MM.1S (cell line): ENCODE data around the gene ALDH1B1.

Experiments used
- DNase-seq: peaks from one replicate; pipeline ENCODE4 v3.0.0-alpha.2; 2015
- H2AFZ ChIP-seq: fragments of 300-600 bp; sonication (generic); 2 replicates; pipeline ENCODE4 v1.6.0; 2016; ENCODE audit warnings: antibody characterized with exemption, low read length
- H3F3A ChIP-seq: fragments of 300-600 bp; sonication (generic); 2 replicates; pipeline ENCODE4 v1.6.1; 2016; ENCODE audit warnings: mild to moderate bottlenecking, antibody characterized with exemption, low read length, moderate library complexity, mixed read lengths; ENCODE audit not compliant: insufficient read depth
- H3K27ac ChIP-seq: fragments of 300-600 bp; sonication (generic); 2 replicates; pipeline ENCODE4 v1.5.1; 2016; ENCODE audit warnings: mild to moderate bottlenecking, low read length
- H3K27me3 ChIP-seq: fragments of 300-600 bp; sonication (generic); replicated peaks from 2 replicates; pipeline ENCODE4 v1.6.0; 2016; ENCODE audit warnings: low read length; ENCODE audit not compliant: insufficient read depth
- H3K36me3 ChIP-seq: fragments of 300-600 bp; sonication (generic); replicated peaks from 2 replicates; pipeline ENCODE4 v1.6.1; 2016; ENCODE audit warnings: mild to moderate bottlenecking, low read length, mixed read lengths; ENCODE audit not compliant: insufficient read depth
- H3K4me1 ChIP-seq: fragments of 300-600 bp; sonication (generic); 2 replicates; pipeline ENCODE4 v1.6.1; 2016; ENCODE audit warnings: low read length, mixed read lengths
- H3K4me2 ChIP-seq: fragments of 300-600 bp; sonication (generic); 2 replicates; pipeline ENCODE4 v1.6.0; 2016; ENCODE audit warnings: low read depth, low read length
- H3K4me3 ChIP-seq: fragments of 300-600 bp; sonication (generic); 2 replicates; pipeline ENCODE4 v1.5.1; 2016; ENCODE audit warnings: low read length, mixed read lengths
- H3K79me2 ChIP-seq: fragments of 300-600 bp; sonication (generic); 2 replicates; pipeline ENCODE4 v1.6.1; 2016; ENCODE audit warnings: mixed run types, low read length, mixed read lengths
- H3K9ac ChIP-seq: fragments of 300-600 bp; sonication (generic); 2 replicates; pipeline ENCODE4 v1.6.1; 2016; ENCODE audit warnings: low read length, mixed read lengths
- H3K9me2 ChIP-seq: fragments of 300-600 bp; sonication (generic); replicated peaks from 2 replicates; pipeline ENCODE4 v1.6.1; 2016; ENCODE audit warnings: mild to moderate bottlenecking, low read length, mixed read lengths; ENCODE audit not compliant: insufficient read depth
- H3K9me3 ChIP-seq: fragments of 300-600 bp; sonication (generic); replicated peaks from 2 replicates; pipeline ENCODE4 v1.6.1; 2016; ENCODE audit warnings: mild to moderate bottlenecking, low read length, mixed read lengths; ENCODE audit not compliant: insufficient read depth
- H4K20me1 ChIP-seq: fragments of 300-600 bp; sonication (generic); 2 replicates; pipeline ENCODE4 v1.6.1; 2016; ENCODE audit warnings: mild to moderate bottlenecking, low read length, moderate library complexity, mixed read lengths; ENCODE audit not compliant: insufficient read depth
- CTCF ChIP-seq: fragments of 300-600 bp; sonication (generic); IDR thresholded peaks from 2 replicates; pipeline ENCODE4 v1.5.1; 2016; ENCODE audit warnings: antibody characterized with exemption, low read length, mixed read lengths
- EZH2 ChIP-seq: fragments of 300-600 bp; sonication (generic); optimal IDR thresholded peaks from 2 replicates; pipeline ENCODE3; 2017; ENCODE audit warnings: low read depth, mild to moderate bottlenecking, antibody characterized with exemption, low read length, mixed read lengths
- EZH2phosphoT487 ChIP-seq: fragments of 300-600 bp; sonication (generic); IDR thresholded peaks from 2 replicates; pipeline ENCODE4 v1.6.1; 2018; ENCODE audit warnings: antibody characterized with exemption, low read length

Gene ALDH1B1

GRCh38 chr9:38372762-38373619 is 19.5 kb upstream of the ALDH1B1 start:
- no peak for TF ChIP-seq CTCF
- no peak for TF ChIP-seq EZH2
- TF ChIP-seq EZH2phosphoT487 = no peak
- no peaks in the 10 kb centered on the region for H3K27me3 ChIP-seq
- no peaks in the 10 kb centered on the region for H3K79me2 ChIP-seq
- no peaks in the 10 kb centered on the region for H3K36me3 ChIP-seq
- H2AFZ ChIP-seq = no peak overlapping the region
- H3K4me1 ChIP-seq = no peaks in the 10 kb centered on the region
- no peak overlapping the region for H3K4me2 ChIP-seq
- no peaks in the 10 kb centered on the region for H3K9me2 ChIP-seq
- no peak overlapping the region for H3K27ac ChIP-seq
- H4K20me1 ChIP-seq = no peaks in the 10 kb centered on the region
- H3K9ac ChIP-seq = no peak overlapping the region
- H3K4me3 ChIP-seq = no peak overlapping the region
- no peaks in the 10 kb centered on the region for H3K9me3 ChIP-seq
- DNase-seq = no peak
- no peaks in the 10 kb centered on the region for H3F3A ChIP-seq

GRCh38 chr9:38373679-38374078 is 18.8 kb upstream of the ALDH1B1 start:
- Histone ChIP-seq H3K36me3 (no peaks in the 10 kb centered on the region), H3K4me2 (0 out of 2 replicates have a peak overlapping the region, but pooled peaks have one; percentile 7), H3K79me2 (no peaks in the 10 kb centered on the region)

GRCh38 chr9:38374847-38375571 is 17.5 kb upstream of the ALDH1B1 start:
- H3F3A ChIP-seq = no peaks in the 10 kb centered on the region
- TF ChIP-seq EZH2 = no peak
- no peak for TF ChIP-seq EZH2phosphoT487
- TF ChIP-seq CTCF = no peak
- H3K4me2 ChIP-seq = no peak overlapping the region
- H3K27me3 ChIP-seq = no peaks in the 10 kb centered on the region
- no peak overlapping the region for H3K9ac ChIP-seq
- H3K27ac ChIP-seq = no peak overlapping the region
- no peak overlapping the region for H2AFZ ChIP-seq
- no peak for DNase-seq
- no peaks in the 10 kb centered on the region for H3K9me3 ChIP-seq
- H3K79me2 ChIP-seq = no peaks in the 10 kb centered on the region
- no peak overlapping the region for H3K4me3 ChIP-seq
- H3K9me2 ChIP-seq = no peaks in the 10 kb centered on the region
- H3K4me1 ChIP-seq = no peaks in the 10 kb centered on the region
- H4K20me1 ChIP-seq = no peaks in the 10 kb centered on the region
- H3K36me3 ChIP-seq = no peaks in the 10 kb centered on the region

More at GRCh38 chr9:38373679-38374078, 18.8 kb upstream of the ALDH1B1 start:
- no peak overlapping the region for H2AFZ ChIP-seq
- TF ChIP-seq CTCF (no peak), EZH2 (no peak), EZH2phosphoT487 (no peak)
- H3F3A ChIP-seq = no peaks in the 10 kb centered on the region
- no peak overlapping the region for H3K4me3 ChIP-seq
- H3K4me1 ChIP-seq = no peaks in the 10 kb centered on the region
- H3K9ac ChIP-seq = no peak overlapping the region
- no peak for DNase-seq
- no peaks in the 10 kb centered on the region for H4K20me1 ChIP-seq
- H3K27me3 ChIP-seq = no peaks in the 10 kb centered on the region
- no peaks in the 10 kb centered on the region for H3K9me2 ChIP-seq
- no peak overlapping the region for H3K27ac ChIP-seq
- no peaks in the 10 kb centered on the region for H3K9me3 ChIP-seq
